HCT116 (cell line): Measurements from ENCODE around the gene COL21A1. TPM values are rescaled to one million over a fixed set of nuclear protein-coding genes. Genes with fewer than 3 reads are reported as not detected.

Experiments
- ATAC-seq: fragments of 200-7000 bp; cut with Tn5 transposase; 2 replicates; pipeline ENCODE4 v1.9.1; 2020; ENCODE audit warnings: mild to moderate bottlenecking, moderate library complexity
- BruUV-seq: library from RNA; stranded (reverse); fragments of 400-500 nt; replicated peaks from 2 replicates; lab custom pipeline; 2021; lab: Mats Ljungman, UMichigan
- CTCF ChIA-PET: fragments of 300-600 bp; sonication (Branson Sonifier 250); formaldehyde crosslinking; loops from one replicate; lab custom pipeline; 2021; ENCODE audit warnings: antibody characterized with exemption; lab: Charles Lee
- POLR2A ChIA-PET: fragments of 300-600, 350-600 bp; sonication (Branson Sonifier 250); formaldehyde crosslinking; loops from one replicate; lab custom pipeline; 2021; ENCODE audit warnings: antibody characterized with exemption; lab: Charles Lee
- RAD21 ChIA-PET, 2 experiments: fragments of 300-600 bp; sonication (Branson Sonifier 250); formaldehyde crosslinking; loops; one replicate each; lab custom pipeline; 2023; ENCODE audit warnings: low total read pairs in 2 of 2; ENCODE audit not compliant: uncharacterized antibody in 2 of 2, unreplicated experiment in 2 of 2, low non-redundant PET in 1 of 2; lab: Charles Lee
- DNase-seq: peaks from one replicate; pipeline ENCODE4 v3.0.0-alpha.2; 2010; ENCODE audit warnings: low read depth, low spot score
- H2AFZ ChIP-seq: fragments of 200-600 bp; shearing (Covaris generic), sonication (generic); 2 replicates; pipeline ENCODE4 v1.6.1; 2017; ENCODE audit warnings: low read depth, mixed run types, mixed read lengths, antibody characterized with exemption, low read length; ENCODE audit not compliant: poor library complexity, severe bottlenecking
- H3K27ac ChIP-seq: 2 replicates; pipeline ENCODE4 v1.5.1; 2012; ENCODE audit warnings: low read depth, low read length
- H3K27me3 ChIP-seq: fragments of 200-600 bp; sonication (generic); 2 replicates; pipeline ENCODE4 v1.6.1; 2016; ENCODE audit warnings: mixed run types, low read length, mixed read lengths; ENCODE audit not compliant: insufficient read depth
- H3K36me3 ChIP-seq, 2 experiments: fragments of 200-500 bp in 1 of 2; fragments of 200-600 bp in 1 of 2; sonication (Bioruptor generic) in 1 of 2; sonication (generic) in 1 of 2; 2 replicates each; pipeline versions ENCODE4 v1.5.1 to v1.6.1; 2014 to 2016; ENCODE audit warnings: low read length in 2 of 2, inconsistent platforms in 1 of 2, mixed read lengths in 1 of 2, mixed run types in 1 of 2; ENCODE audit not compliant: insufficient read depth in 2 of 2, control insufficient read depth in 1 of 2
- H3K4me1 ChIP-seq, 2 experiments: fragments of 200-600 bp in 1 of 2; sonication (generic) in 1 of 2; 2 replicates each; pipeline versions ENCODE4 v1.5.1 to v1.6.1; 2012 to 2017; ENCODE audit warnings: low read length in 2 of 2, inconsistent platforms in 1 of 2, mild to moderate bottlenecking in 1 of 2, mixed read lengths in 1 of 2, mixed run types in 1 of 2, moderate library complexity in 1 of 2; ENCODE audit not compliant: insufficient read depth in 2 of 2, control insufficient read depth in 1 of 2
- H3K4me2 ChIP-seq: fragments of 200-600 bp; sonication (generic); 2 replicates; pipeline ENCODE4 v1.6.1; 2017; ENCODE audit warnings: mixed run types, low read length, mixed read lengths
- H3K4me3 ChIP-seq, 2 experiments: fragments of 200-600 bp in 1 of 2; sonication (generic) in 1 of 2; replicated peaks in 1 of 2; 2 replicates each; pipeline ENCODE4 v1.5.1; 2011 to 2016; ENCODE audit warnings: low read length in 2 of 2, control low read depth in 1 of 2, low read depth in 1 of 2, mild to moderate bottlenecking in 1 of 2, mixed read lengths in 1 of 2, mixed run types in 1 of 2
- H3K79me2 ChIP-seq: fragments of 200-600 bp; sonication (generic); 2 replicates; pipeline ENCODE4 v1.6.1; 2017; ENCODE audit warnings: mild to moderate bottlenecking, mixed run types, low read length, moderate library complexity, mixed read lengths; ENCODE audit not compliant: insufficient read depth
- H3K9ac ChIP-seq: fragments of 200-600 bp; sonication (generic); 2 replicates; pipeline ENCODE4 v1.6.1; 2016; ENCODE audit warnings: low read length, mixed read lengths
- H3K9me2 ChIP-seq: fragments of 200-600 bp; sonication (generic), shearing (Covaris generic); 2 replicates; pipeline ENCODE4 v1.6.1; 2017; ENCODE audit warnings: mixed run types, mild to moderate bottlenecking, moderate library complexity; ENCODE audit not compliant: insufficient read depth
- H3K9me3 ChIP-seq, 2 experiments: fragments of 200-500 bp in 1 of 2; fragments of 200-600 bp in 1 of 2; sonication (Bioruptor generic) in 1 of 2; sonication (generic) in 1 of 2; 2 replicates each; pipeline ENCODE4 v1.6.1; 2014 to 2017; ENCODE audit warnings: low read length in 2 of 2, mixed read lengths in 2 of 2, inconsistent platforms in 1 of 2, low read depth in 1 of 2, mild to moderate bottlenecking in 1 of 2, mixed run types in 1 of 2, moderate library complexity in 1 of 2; ENCODE audit not compliant: control insufficient read depth in 1 of 2, insufficient read depth in 1 of 2
- H4K20me1 ChIP-seq: fragments of 200-600 bp; sonication (generic), shearing (Covaris generic); 2 replicates; pipeline ENCODE4 v1.6.1; 2017; ENCODE audit warnings: mixed run types, mild to moderate bottlenecking, moderate library complexity; ENCODE audit not compliant: insufficient read depth
- CBX3 ChIP-seq: IDR thresholded peaks from 2 replicates; pipeline ENCODE4 v1.6.1; 2012; ENCODE audit warnings: low read depth
- CEBPB ChIP-seq: IDR thresholded peaks from 2 replicates; pipeline ENCODE4 v1.6.1; 2012; ENCODE audit warnings: low read depth
- EGR1 ChIP-seq: IDR thresholded peaks from 2 replicates; pipeline ENCODE4 v1.6.1; 2012; ENCODE audit warnings: low read depth
- ELF1 ChIP-seq: IDR thresholded peaks from 2 replicates; pipeline ENCODE4 v1.6.1; 2012; ENCODE audit warnings: low read depth, borderline replicate concordance
- EZH2 ChIP-seq: fragments of 200-600 bp; sonication (generic); IDR thresholded peaks from 2 replicates; pipeline ENCODE4 v1.6.1; 2017; ENCODE audit warnings: antibody characterized with exemption, mixed run types
- POLR2A ChIP-seq: IDR thresholded peaks from 2 replicates; pipeline ENCODE4 v1.7.0; 2011; ENCODE audit warnings: borderline replicate concordance; ENCODE audit not compliant: insufficient read depth, insufficient read length; ENCODE audit errors: extremely low read depth
- SP1 ChIP-seq: IDR thresholded peaks from 2 replicates; pipeline ENCODE4 v1.6.1; 2012; ENCODE audit warnings: low read depth
- TCF7L2 ChIP-seq: IDR thresholded peaks from 2 replicates; pipeline ENCODE4 v1.7.0; 2011; ENCODE audit warnings: borderline replicate concordance, inconsistent platforms; ENCODE audit not compliant: insufficient read depth, insufficient read length; ENCODE audit errors: extremely low read depth
- ZNF274 ChIP-seq: fragments of 200-500 bp; sonication (Bioruptor generic); IDR thresholded peaks from 2 replicates; pipeline ENCODE4 v1.6.1; 2014; ENCODE audit warnings: mild to moderate bottlenecking, low read depth, low read length, inconsistent platforms
- intact Hi-C: fragments of 100-400 bp; cut with micrococcal nuclease; formaldehyde crosslinking; loops from 2 replicates; pipeline ENCODE4 v1.10.0; 2022
- total RNA-seq: library from RNA; stranded (reverse); gene quantifications from one replicate; pipeline ENCODE4 v1.2.1, GENCODE V29; 2021; ENCODE audit not compliant: unreplicated experiment
- TF ChIP-seq, protein P1 (sequence below): IDR thresholded peaks from 2 replicates; pipeline ENCODE4 v1.6.1; 2012
- TF ChIP-seq, protein P2 (sequence below): IDR thresholded peaks from 2 replicates; pipeline ENCODE4 v1.6.1; 2011; ENCODE audit warnings: mild to moderate bottlenecking, low read length, moderate library complexity; ENCODE audit not compliant: insufficient replicate concordance; ENCODE audit errors: extremely low read depth

Gene COL21A1
- total RNA-seq, 1 experiment from 2014 or later = not detected

DNA sequence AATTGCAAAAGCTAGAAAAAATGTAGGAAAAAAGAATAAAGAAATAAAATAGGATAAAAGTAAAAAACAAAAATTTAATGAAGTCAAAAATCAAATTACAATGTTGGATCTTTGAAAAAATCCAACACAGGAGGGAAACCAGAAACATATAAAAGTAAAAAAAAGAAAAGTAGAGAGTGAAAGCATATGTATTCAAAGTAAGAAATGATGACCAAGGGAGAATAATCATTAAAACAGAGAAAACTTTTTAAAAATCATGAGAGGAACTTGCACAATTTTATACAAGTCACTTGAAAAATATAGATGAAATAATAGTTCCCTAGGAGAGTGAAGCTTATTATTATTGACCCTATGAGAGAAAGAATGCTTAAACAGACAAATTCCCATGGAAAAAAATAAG is 138.2 kb downstream of the COL21A1 start (continued):
- TF ChIP-seq CEBPB = no peak

DNA sequence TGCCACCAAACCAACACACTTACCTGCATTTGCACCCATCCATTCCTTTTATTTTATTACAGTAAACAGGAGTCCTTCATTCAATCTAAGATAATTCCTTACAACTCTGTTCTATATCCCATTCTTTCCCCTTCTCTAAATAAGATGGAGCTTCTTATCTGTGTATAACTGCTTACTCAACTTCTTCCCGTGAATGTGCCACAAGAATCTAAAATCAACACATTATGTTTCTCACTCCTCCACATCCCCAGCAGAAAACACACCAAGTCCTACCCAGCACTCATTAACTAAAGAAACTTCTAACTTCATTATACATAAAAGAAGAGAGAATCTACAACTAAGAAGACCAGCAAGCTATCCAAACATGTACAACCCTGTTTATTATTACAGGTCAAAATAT is 141.1 kb downstream of the COL21A1 start:
- H3K9me3 ChIP-seq = peaks cover 0 to 3% of the 10 kb centered on the region in 2 experiments; a peak in 1 of 4 replicates
- POLR2A ChIA-PET = no interaction called here
- intact Hi-C loops = no loop called here
- H3K36me3 ChIP-seq = no peaks in the 10 kb centered on the region
- RAD21 ChIA-PET = no interaction called here
- ATAC-seq (no peak), DNase-seq (no peak)
- H3K9me2 ChIP-seq = no peaks in the 10 kb centered on the region
- no peak overlapping the region for H2AFZ ChIP-seq
- no peak overlapping the region for H3K4me2 ChIP-seq
- no TSS peak for BruUV-seq
- H3K4me3 ChIP-seq = no peak overlapping the region
- CTCF ChIA-PET = no interaction called here
- peaks cover 0 to 3% of the 10 kb centered on the region in 2 experiments; a peak in 2 of 4 replicates for H3K4me1 ChIP-seq
- H3K9ac ChIP-seq = no peak overlapping the region
- H3K79me2 ChIP-seq = no peaks in the 10 kb centered on the region
- no peaks in the 10 kb centered on the region for H3K27me3 ChIP-seq
- H3K27ac ChIP-seq = no peak overlapping the region
- TF ChIP-seq SP1 (no peak), ELF1 (no peak), CBX3 (no peak)
- no peaks in the 10 kb centered on the region for H4K20me1 ChIP-seq

DNA sequence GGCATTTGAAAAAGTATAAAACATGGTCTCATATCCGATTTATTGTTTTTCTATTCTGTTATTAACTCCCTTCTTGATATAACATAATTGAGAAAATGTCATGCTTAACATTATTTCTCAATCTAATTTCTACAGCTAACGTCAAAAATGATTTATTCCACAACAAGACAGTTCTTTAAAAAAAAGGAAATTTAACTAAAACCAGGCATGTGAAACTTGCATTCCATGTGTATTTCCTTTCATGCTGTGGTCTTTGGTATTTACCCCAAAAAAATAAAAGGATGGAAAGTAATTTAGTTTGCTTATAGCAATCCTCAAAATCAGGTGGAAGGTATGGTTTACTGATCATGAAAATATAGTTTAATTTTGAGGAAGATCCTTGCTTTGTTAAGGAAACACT is 142.8 kb downstream of the COL21A1 start:
- H3K9ac ChIP-seq = no peak overlapping the region
- DNase-seq (no peak), ATAC-seq (no peak)
- no peak overlapping the region for H2AFZ ChIP-seq
- intact Hi-C loops = no loop called here
- no peaks in the 10 kb centered on the region for H3K36me3 ChIP-seq
- BruUV-seq = no TSS peak
- H3K27me3 ChIP-seq = no peaks in the 10 kb centered on the region
- H3K9me2 ChIP-seq = no peaks in the 10 kb centered on the region
- no peak overlapping the region for H3K4me2 ChIP-seq
- H3K79me2 ChIP-seq = no peaks in the 10 kb centered on the region
- no peaks in the 10 kb centered on the region for H4K20me1 ChIP-seq
- CTCF ChIA-PET = no interaction called here
- POLR2A ChIA-PET = no interaction called here
- RAD21 ChIA-PET = no interaction called here
- no peak overlapping the region for H3K27ac ChIP-seq
- H3K4me3 ChIP-seq = no peak overlapping the region
- TF ChIP-seq, protein P1, sequence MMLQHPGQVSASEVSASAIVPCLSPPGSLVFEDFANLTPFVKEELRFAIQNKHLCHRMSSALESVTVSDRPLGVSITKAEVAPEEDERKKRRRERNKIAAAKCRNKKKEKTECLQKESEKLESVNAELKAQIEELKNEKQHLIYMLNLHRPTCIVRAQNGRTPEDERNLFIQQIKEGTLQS = no peak
- TF ChIP-seq EZH2 (no peak), ZNF274 (no peak), ELF1 (no peak), EGR1 (no peak), POLR2A (no peak), TCF7L2 (no peak)
- TF ChIP-seq, protein P2, sequence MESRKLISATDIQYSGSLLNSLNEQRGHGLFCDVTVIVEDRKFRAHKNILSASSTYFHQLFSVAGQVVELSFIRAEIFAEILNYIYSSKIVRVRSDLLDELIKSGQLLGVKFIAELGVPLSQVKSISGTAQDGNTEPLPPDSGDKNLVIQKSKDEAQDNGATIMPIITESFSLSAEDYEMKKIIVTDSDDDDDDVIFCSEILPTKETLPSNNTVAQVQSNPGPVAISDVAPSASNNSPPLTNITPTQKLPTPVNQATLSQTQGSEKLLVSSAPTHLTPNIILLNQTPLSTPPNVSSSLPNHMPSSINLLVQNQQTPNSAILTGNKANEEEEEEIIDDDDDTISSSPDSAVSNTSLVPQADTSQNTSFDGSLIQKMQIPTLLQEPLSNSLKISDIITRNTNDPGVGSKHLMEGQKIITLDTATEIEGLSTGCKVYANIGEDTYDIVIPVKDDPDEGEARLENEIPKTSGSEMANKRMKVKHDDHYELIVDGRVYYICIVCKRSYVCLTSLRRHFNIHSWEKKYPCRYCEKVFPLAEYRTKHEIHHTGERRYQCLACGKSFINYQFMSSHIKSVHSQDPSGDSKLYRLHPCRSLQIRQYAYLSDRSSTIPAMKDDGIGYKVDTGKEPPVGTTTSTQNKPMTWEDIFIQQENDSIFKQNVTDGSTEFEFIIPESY = no peak
- peaks cover 0 to 9% of the 10 kb centered on the region in 2 experiments; a peak in 2 of 4 replicates for H3K4me1 ChIP-seq
- H3K9me3 ChIP-seq = no peaks in the 10 kb centered on the region
